Endothelial cell of umbilical vein (primary cell): Measurements from ENCODE around the gene INSYN2B. TPM values are rescaled to one million over a fixed set of nuclear protein-coding genes. Genes with fewer than 3 reads are reported as not detected.

Source experiments
- BruUV-seq: library from RNA; stranded (reverse); fragments of 400-500 nt; replicated peaks from 2 replicates; lab custom pipeline; 2021; lab: Mats Ljungman, UMichigan
- CTCF ChIA-PET: fragments of 300-600, 350-600 bp; sonication (Branson Sonifier 250); formaldehyde crosslinking; loops from one replicate; lab custom pipeline; 2021; ENCODE audit warnings: antibody characterized with exemption, inconsistent platforms; lab: Charles Lee
- POLR2A ChIA-PET: fragments of 300-600, 350-600 bp; sonication (Branson Sonifier 250); formaldehyde crosslinking; loops from one replicate; lab custom pipeline; 2021; ENCODE audit warnings: antibody characterized with exemption, inconsistent platforms; lab: Charles Lee
- DNase-seq: peaks from one replicate; pipeline ENCODE4 v3.0.0-alpha.2; 2011; ENCODE audit warnings: low read depth, low spot score
- FAIRE-seq: peaks from 2 replicates; lab custom pipeline; 2011; peaks lifted over from hg19 to GRCh38; lab: Jason Lieb, UNC
- H2AFZ ChIP-seq: 2 replicates; pipeline ENCODE4 v1.6.0; 2012; ENCODE audit warnings: low read depth, low read length, control low read depth, inconsistent platforms
- H3K27ac ChIP-seq: 2 replicates; pipeline ENCODE4 v1.5.1; 2011; ENCODE audit warnings: low read depth, mild to moderate bottlenecking, control low read depth, low read length, moderate library complexity; ENCODE audit not compliant: insufficient read depth
- H3K27me3 ChIP-seq, 2 experiments: 2 replicates each; pipeline versions ENCODE4 v1.6.0 to v1.6.1; 2011; ENCODE audit warnings: low read length in 2 of 2, mixed read lengths in 1 of 2; ENCODE audit not compliant: control insufficient read depth in 2 of 2, insufficient read depth in 2 of 2
- H3K36me3 ChIP-seq, 2 experiments: 2 replicates in 1 of 2; 3 replicates in 1 of 2; pipeline ENCODE4 v1.5.1; 2011; ENCODE audit warnings: low read length in 2 of 2, mild to moderate bottlenecking in 1 of 2, moderate library complexity in 1 of 2; ENCODE audit not compliant: control insufficient read depth in 2 of 2, insufficient read depth in 2 of 2; ENCODE audit errors: extremely low read depth in 1 of 2
- H3K4me1 ChIP-seq: 3 replicates; pipeline ENCODE4 v1.5.1; 2011; ENCODE audit warnings: mild to moderate bottlenecking, low read length; ENCODE audit not compliant: control insufficient read depth, insufficient read depth; ENCODE audit errors: extremely low read depth
- H3K4me2 ChIP-seq: 2 replicates; pipeline ENCODE4 v1.6.1; 2011; ENCODE audit warnings: low read length, control low read depth, mixed read lengths; ENCODE audit not compliant: insufficient read depth
- H3K4me3 ChIP-seq, 3 experiments: fragments of 200-600 bp in 1 of 3; sonication (generic), shearing (Covaris generic) in 1 of 3; replicated peaks in 1 of 3; 2 replicates each; pipeline ENCODE4 v1.5.1; 2011 to 2016; ENCODE audit warnings: control low read depth in 3 of 3, low read length in 3 of 3, mild to moderate bottlenecking in 2 of 3, inconsistent platforms in 1 of 3, low read depth in 1 of 3, moderate library complexity in 1 of 3; ENCODE audit not compliant: insufficient read depth in 1 of 3
- H3K79me2 ChIP-seq: 2 replicates; pipeline ENCODE4 v1.6.0; 2012; ENCODE audit warnings: low read length, inconsistent platforms; ENCODE audit not compliant: control insufficient read depth, insufficient read depth
- H3K9ac ChIP-seq: replicated peaks from 2 replicates; pipeline ENCODE3; 2011; ENCODE audit warnings: low read length, control low read depth; ENCODE audit not compliant: insufficient read depth; ENCODE audit errors: extremely low read depth
- H3K9me1 ChIP-seq: replicated peaks from 3 replicates; pipeline ENCODE4 v1.6.0; 2011; ENCODE audit warnings: mild to moderate bottlenecking, low read length; ENCODE audit not compliant: control insufficient read depth, insufficient read depth; ENCODE audit errors: extremely low read depth
- H3K9me3 ChIP-seq: replicated peaks from 2 replicates; pipeline ENCODE4 v1.5.1; 2012; ENCODE audit warnings: low read length, inconsistent platforms; ENCODE audit not compliant: control insufficient read depth, insufficient read depth
- H4K20me1 ChIP-seq: replicated peaks from 2 replicates; pipeline ENCODE3; 2011; ENCODE audit warnings: mild to moderate bottlenecking, low read length; ENCODE audit not compliant: control insufficient read depth, insufficient read depth; ENCODE audit errors: extremely low read depth
- EZH2 ChIP-seq: IDR thresholded peaks from 2 replicates; pipeline ENCODE4 v1.6.1; 2012; ENCODE audit warnings: borderline replicate concordance, low read depth, mild to moderate bottlenecking, moderate library complexity, low read length, inconsistent platforms; ENCODE audit not compliant: severe bottlenecking
- FOS ChIP-seq: IDR thresholded peaks from 2 replicates; pipeline ENCODE4 v1.6.1; 2011; ENCODE audit warnings: mild to moderate bottlenecking, low read length, moderate library complexity, borderline replicate concordance; ENCODE audit not compliant: insufficient read depth
- GATA2 ChIP-seq: IDR thresholded peaks from 2 replicates; pipeline ENCODE4 v1.7.0; 2011; ENCODE audit warnings: low read depth, mild to moderate bottlenecking, moderate library complexity, mixed read lengths, low read length; ENCODE audit not compliant: insufficient read length, insufficient read depth
- JUN ChIP-seq: IDR thresholded peaks from 2 replicates; pipeline ENCODE4 v1.6.1; 2011; ENCODE audit warnings: borderline replicate concordance, low read depth; ENCODE audit not compliant: insufficient read length, insufficient read depth
- MYC ChIP-seq: IDR thresholded peaks from one replicate; pipeline ENCODE4 v1.6.1; 2011; ENCODE audit warnings: mild to moderate bottlenecking, low read depth, low read length
- POLR2A ChIP-seq: IDR thresholded peaks from 2 replicates; pipeline ENCODE4 v1.6.1; 2012; ENCODE audit warnings: low read depth, mild to moderate bottlenecking, control low read depth, low read length
- POLR2AphosphoS5 ChIP-seq: IDR thresholded peaks from 2 replicates; pipeline ENCODE4 v1.6.1; 2012; ENCODE audit warnings: low read depth, mild to moderate bottlenecking, control low read depth, low read length, moderate library complexity; ENCODE audit not compliant: insufficient read depth
- dilution Hi-C: fragments of 300-500 bp; cut with MboI; formaldehyde crosslinking; loops from one replicate; pipeline ENCODE4 v1.15.0; 2019; ENCODE audit warnings: low sequenced_read_pairs; ENCODE audit not compliant: extremely low pct_ligation_motif_present
- intact Hi-C: fragments of 100-400 bp; cut with micrococcal nuclease; formaldehyde crosslinking; loops from one replicate; pipeline ENCODE4 v1.10.0; 2022
- polyA plus RNA-seq, 4 experiments: library from polyadenylated mRNA; depleted of rRNA in 3 of 4; stranded (reverse) in 3 of 4; unstranded in 1 of 4; fragments of >200 nt; gene quantifications; 2 replicates each; pipeline versions ENCODE4 v1.2.1 to v1.2.3, GENCODE V29; 2011 to 2012; ENCODE audit warnings: missing spikeins in 1 of 4
- total RNA-seq: library from RNA; stranded (reverse); gene quantifications from 2 replicates; pipeline ENCODE4 v1.2.3, GENCODE V29; 2021
- TF ChIP-seq, protein P1 (sequence below), 2 donors: IDR thresholded peaks; 1 replicate in 1 of 2; 2 replicates in 1 of 2; pipeline ENCODE4 v1.5.1; 2011; ENCODE audit warnings: low read length in 2 of 2, mild to moderate bottlenecking in 2 of 2, moderate library complexity in 2 of 2, control low read depth in 1 of 2, inconsistent platforms in 1 of 2, low read depth in 1 of 2; ENCODE audit not compliant: insufficient read depth in 1 of 2; ENCODE audit errors: extremely low read depth in 1 of 2
- TF ChIP-seq, protein P2 (sequence below): IDR thresholded peaks from 2 replicates; pipeline ENCODE4 v1.6.1; 2011; ENCODE audit not compliant: insufficient read depth, insufficient read length

Gene INSYN2B
- total and polyA plus RNA-seq, 2 donors (not counting 3 experiments of a cell fraction or from before 2014, with no cell fraction given): 8.2 to 17.1 TPM

DNA sequence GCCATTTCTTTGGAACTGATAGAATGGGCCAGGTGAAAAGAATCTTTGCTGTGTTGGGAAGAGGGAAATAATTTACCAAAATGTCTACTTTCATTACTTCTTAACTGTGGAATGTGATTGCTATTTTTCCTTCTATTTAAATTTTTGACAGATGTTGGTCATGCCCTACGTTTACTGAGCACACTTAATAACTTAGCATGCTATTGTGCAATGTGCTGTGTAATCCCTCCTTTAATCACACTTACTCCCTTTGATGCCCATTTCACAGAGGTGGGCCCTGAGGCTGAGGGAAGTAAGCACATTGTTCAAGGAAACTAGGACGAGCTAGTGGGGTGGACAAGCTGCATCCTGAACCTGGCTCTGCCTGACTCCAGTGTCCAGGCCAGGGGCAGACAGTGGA lies 47.8 kb upstream of the INSYN2B start:
- ChIA-PET CTCF (interaction anchor here (1.3 kb wide), 1 partner anchor 10 kb away, joined by 3 read pairs; no protein-coding TSS in a partner anchor), POLR2A (no interaction called here)
- no peaks in the 10 kb centered on the region for H3K36me3 ChIP-seq

More for the DNA sequence above, 47.8 kb upstream of the INSYN2B start:
- Histone ChIP-seq H3K9me3 (no peaks in the 10 kb centered on the region), H4K20me1 (no peaks in the 10 kb centered on the region), H2AFZ (no peak overlapping the region), H3K4me1 (no peaks in the 10 kb centered on the region), H3K4me3 (no peak overlapping the region), H3K79me2 (no peaks in the 10 kb centered on the region), H3K27ac (no peak overlapping the region), H3K9me1 (no peaks in the 10 kb centered on the region), H3K27me3 (peaks cover 0 to 12% of the 10 kb centered on the region in 2 experiments), H3K4me2 (no peak overlapping the region), H3K9ac (no peak overlapping the region)
- intact Hi-C loops (no loop called here), dilution Hi-C loops (no loop called here)
- BruUV-seq: no TSS peak
- TF ChIP-seq, protein P1, sequence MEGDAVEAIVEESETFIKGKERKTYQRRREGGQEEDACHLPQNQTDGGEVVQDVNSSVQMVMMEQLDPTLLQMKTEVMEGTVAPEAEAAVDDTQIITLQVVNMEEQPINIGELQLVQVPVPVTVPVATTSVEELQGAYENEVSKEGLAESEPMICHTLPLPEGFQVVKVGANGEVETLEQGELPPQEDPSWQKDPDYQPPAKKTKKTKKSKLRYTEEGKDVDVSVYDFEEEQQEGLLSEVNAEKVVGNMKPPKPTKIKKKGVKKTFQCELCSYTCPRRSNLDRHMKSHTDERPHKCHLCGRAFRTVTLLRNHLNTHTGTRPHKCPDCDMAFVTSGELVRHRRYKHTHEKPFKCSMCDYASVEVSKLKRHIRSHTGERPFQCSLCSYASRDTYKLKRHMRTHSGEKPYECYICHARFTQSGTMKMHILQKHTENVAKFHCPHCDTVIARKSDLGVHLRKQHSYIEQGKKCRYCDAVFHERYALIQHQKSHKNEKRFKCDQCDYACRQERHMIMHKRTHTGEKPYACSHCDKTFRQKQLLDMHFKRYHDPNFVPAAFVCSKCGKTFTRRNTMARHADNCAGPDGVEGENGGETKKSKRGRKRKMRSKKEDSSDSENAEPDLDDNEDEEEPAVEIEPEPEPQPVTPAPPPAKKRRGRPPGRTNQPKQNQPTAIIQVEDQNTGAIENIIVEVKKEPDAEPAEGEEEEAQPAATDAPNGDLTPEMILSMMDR (IDR thresholded peaks at IDR 0.05; ENCODE audit: extremely low read depth in 1 of 2, insufficient read depth in 1 of 2, low read depth in 1 of 2, low read length in 2 of 2): no peak
- no peak for TF ChIP-seq POLR2A
- TF ChIP-seq JUN: no peak
- no peak for TF ChIP-seq MYC
- TF ChIP-seq EZH2: no peak
- no peak for TF ChIP-seq POLR2AphosphoS5
- TF ChIP-seq, protein P2, sequence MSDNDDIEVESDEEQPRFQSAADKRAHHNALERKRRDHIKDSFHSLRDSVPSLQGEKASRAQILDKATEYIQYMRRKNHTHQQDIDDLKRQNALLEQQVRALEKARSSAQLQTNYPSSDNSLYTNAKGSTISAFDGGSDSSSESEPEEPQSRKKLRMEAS: no peak
- TF ChIP-seq FOS: no peak
- TF ChIP-seq GATA2: no peak
- DNase-seq (no peak), FAIRE-seq (no peak)
